Bronchial epithelial cell (primary cell): ENCODE data around the gene CLDN3. TPM values are rescaled to one million over a fixed set of nuclear protein-coding genes. Genes with fewer than 3 reads are reported as not detected.
"Not testable (repeated sequence)": the region's sequence is repeated elsewhere in the genome, so short reads cannot be mapped to it uniquely, and the experiment has no call there.

Experiments used
- DNase-seq: peaks from one replicate; pipeline ENCODE4 v3.0.0-alpha.2; 2010; ENCODE audit warnings: low read depth
- FAIRE-seq: peaks from 2 replicates; lab custom pipeline; 2011; peaks lifted over from hg19 to GRCh38; lab: Jason Lieb, UNC
- H3K27me3 ChIP-seq: 2 replicates; pipeline ENCODE4 v1.5.1; 2011; ENCODE audit warnings: low read length; ENCODE audit not compliant: control insufficient read depth, insufficient read depth
- H3K36me3 ChIP-seq: 2 replicates; pipeline ENCODE4 v1.5.1; 2011; ENCODE audit warnings: low read length; ENCODE audit not compliant: control insufficient read depth, insufficient read depth
- H3K4me3 ChIP-seq: 2 replicates; pipeline ENCODE4 v1.5.1; 2011; ENCODE audit warnings: mild to moderate bottlenecking, low read depth, low read length, control low read depth
- CTCF ChIP-seq: IDR thresholded peaks from 2 replicates; pipeline ENCODE4 v1.5.1; 2011; ENCODE audit warnings: mild to moderate bottlenecking, moderate library complexity, low read length, control low read depth, inconsistent platforms; ENCODE audit not compliant: insufficient read depth, severe bottlenecking
- total RNA-seq: library from RNA; depleted of rRNA; stranded (reverse); fragments of >200 nt; gene quantifications from 2 replicates; pipeline ENCODE4 v1.2.1, GENCODE V29; 2014

The CLDN3 gene
- total RNA-seq, 1 donor from 2014 or later: not detected

GRCh38 chr7:73727952-73728351, 42.1 kb downstream of the CLDN3 start:
- no peak for TF ChIP-seq CTCF
- H3K27me3 ChIP-seq: no peaks in the 10 kb centered on the region
- no peaks in the 10 kb centered on the region for H3K36me3 ChIP-seq
- FAIRE-seq (no peak), DNase-seq (no peak)
- H3K4me3 ChIP-seq: no peak overlapping the region

GRCh38 chr7:73726083-73726466, 44.0 kb downstream of the CLDN3 start:
- no peak for TF ChIP-seq CTCF
- DNase-seq (no peak), FAIRE-seq (no peak)
- Histone ChIP-seq H3K4me3 (no peak overlapping the region), H3K27me3 (no peaks in the 10 kb centered on the region), H3K36me3 (no peaks in the 10 kb centered on the region)

- TF ChIP-seq CTCF: no peak
- Histone ChIP-seq H3K4me3 (no peak overlapping the region), H3K36me3 (no peaks in the 10 kb centered on the region), H3K27me3 (no peaks in the 10 kb centered on the region)
- DNase-seq (no peak), FAIRE-seq (no peak)
Measured at GRCh38 chr7:73723813-73724212, 46.3 kb downstream of the CLDN3 start.

GRCh38 chr7:73722785-73723184, 47.3 kb downstream of the CLDN3 start:
- Histone ChIP-seq H3K36me3 (no peaks in the 10 kb centered on the region), H3K4me3 (no peak overlapping the region), H3K27me3 (no peaks in the 10 kb centered on the region)
- TF ChIP-seq CTCF: no peak
- DNase-seq (no peak), FAIRE-seq (no peak)

- DNase-seq, H3K27me3 ChIP-seq, H3K4me3 ChIP-seq, H3K36me3 ChIP-seq, FAIRE-seq: not testable (repeated sequence)
Measured at GRCh38 chr7:73722182-73722581, 47.9 kb downstream of the CLDN3 start.

GRCh38 chr7:73721377-73721817, 48.7 kb downstream of the CLDN3 start:
- H3K36me3 ChIP-seq: no peaks in the 10 kb centered on the region
- DNase-seq (no peak), FAIRE-seq (no peak)
- no peaks in the 10 kb centered on the region for H3K27me3 ChIP-seq
- H3K4me3 ChIP-seq: no peak overlapping the region
- TF ChIP-seq CTCF: no peak

- not testable (repeated sequence) for H3K4me3 ChIP-seq, H3K36me3 ChIP-seq, FAIRE-seq, H3K27me3 ChIP-seq, DNase-seq
Measured at GRCh38 chr7:73720443-73720842, 49.6 kb downstream of the CLDN3 start.
